A172 (cell line): ENCODE data around the gene DHX35. TPM values are rescaled to one million over a fixed set of nuclear protein-coding genes. Genes with fewer than 3 reads are reported as not detected.
A peak's percentile ranks its signal among the peaks of the same experiment; 100 is the strongest.

Source experiments
- DNase-seq: peaks from one replicate; pipeline ENCODE4 v3.0.0-alpha.2; 2015; ENCODE audit warnings: low spot score
- total RNA-seq: library from RNA; depleted of rRNA; stranded (reverse); fragments of >200 nt; shearing (Covaris generic); gene quantifications from 2 replicates; pipeline ENCODE4 v1.2.3, GENCODE V29; 2014

The DHX35 gene
- total RNA-seq, 1 experiment from 2014 or later: 12.1 TPM

GRCh38 chr20:39025883-39026282 lies 63.7 kb downstream of the DHX35 start:
- DNase-seq: no peak

GRCh38 chr20:39029364-39029763 lies 67.2 kb downstream of the DHX35 start:
- DNase-seq: no peak

- no peak for DNase-seq
Measured at GRCh38 chr20:39032997-39033396, 70.9 kb downstream of the DHX35 start.

GRCh38 chr20:39036011-39036410 lies 73.9 kb downstream of the DHX35 start:
- no peak for DNase-seq

- DNase-seq: no peak
Measured at GRCh38 chr20:39036851-39037250, 74.7 kb downstream of the DHX35 start.

- no peak for DNase-seq
Measured at GRCh38 chr20:39038047-39038446, 75.9 kb downstream of the DHX35 start.

- no peak for DNase-seq
Measured at GRCh38 chr20:39038495-39038894, 76.4 kb downstream of the DHX35 start.

- DNase-seq: no peak
Measured at GRCh38 chr20:39039261-39039660, 77.1 kb downstream of the DHX35 start.

GRCh38 chr20:39040116-39040515 lies 78.0 kb downstream of the DHX35 start:
- DNase-seq: no peak

- no peak for DNase-seq
Measured at GRCh38 chr20:39041067-39041466, 78.9 kb downstream of the DHX35 start.

GRCh38 chr20:39042279-39043150 lies 80.4 kb downstream of the DHX35 start:
- peak; percentile 66 for DNase-seq

GRCh38 chr20:39044501-39044900 lies 82.4 kb downstream of the DHX35 start:
- DNase-seq: no peak

GRCh38 chr20:39045676-39046075 lies 83.5 kb downstream of the DHX35 start:
- DNase-seq: no peak

- no peak for DNase-seq
Measured at GRCh38 chr20:39047417-39047985, 85.4 kb downstream of the DHX35 start.

GRCh38 chr20:39048000-39048696 lies 86.0 kb downstream of the DHX35 start:
- DNase-seq: peak; percentile 76

- no peak for DNase-seq
Measured at GRCh38 chr20:39049148-39049547, 87.0 kb downstream of the DHX35 start.

GRCh38 chr20:39049684-39050554 lies 87.8 kb downstream of the DHX35 start:
- peak; percentile 35 for DNase-seq

GRCh38 chr20:39050555-39050902 lies 88.4 kb downstream of the DHX35 start:
- no peak for DNase-seq

GRCh38 chr20:39052676-39053075 lies 90.5 kb downstream of the DHX35 start:
- no peak for DNase-seq

GRCh38 chr20:39057143-39057542 lies 95.0 kb downstream of the DHX35 start:
- no peak for DNase-seq

GRCh38 chr20:39057911-39058310 lies 95.8 kb downstream of the DHX35 start:
- DNase-seq: no peak

GRCh38 chr20:39059036-39059435 lies 96.9 kb downstream of the DHX35 start:
- no peak for DNase-seq
